ACHN (cell line): Measurements from ENCODE around the gene DDB1.
A peak's percentile ranks its signal among the peaks of the same experiment; 100 is the strongest.

Experiments used
- DNase-seq: peaks from one replicate; pipeline ENCODE4 v3.0.0-alpha.2; 2015
- in situ Hi-C: cut with HindIII; loops from 2 replicates; pipeline ENCODE4 v1.10.0; 2017; ENCODE audit warnings: low sequenced_read_pairs, low pct_ligation_motif_present, low pct_unique_long_range_greater_than_20kb

DDB1 gene

GRCh38 chr11:61332797-61333549 lies at the start of gene DDB1, which contains the start of gene TKFC:
Gene DDB1 (minus strand): TSS chr11:61333105. CDS start chr11:61332968, 137 bp downstream.
Gene TKFC (plus strand): TSS chr11:61333228. CDS start chr11:61334729, 1,501 bp downstream.
- peak; percentile 89 for DNase-seq
- in situ Hi-C loops, result no loop called here

GRCh38 chr11:61380884-61381283 lies 48.0 kb upstream of the DDB1 start:
- in situ Hi-C loops, result no loop called here
- DNase-seq, result no peak

GRCh38 chr11:61378713-61379313 lies 45.9 kb upstream of the DDB1 start:
- in situ Hi-C loops, result no loop called here
- peak; percentile 38 for DNase-seq

GRCh38 chr11:61377461-61378160 lies 44.7 kb upstream of the DDB1 start:
- DNase-seq, result no peak
- in situ Hi-C loops, result no loop called here

- no peak for DNase-seq
- in situ Hi-C loops, result no loop called here
Observed at GRCh38 chr11:61375761-61376108, 42.8 kb upstream of the DDB1 start.

- DNase-seq, result no peak
- in situ Hi-C loops, result no loop called here
Observed at GRCh38 chr11:61372659-61373420, 39.9 kb upstream of the DDB1 start.

GRCh38 chr11:61370349-61371005 lies 37.6 kb upstream of the DDB1 start:
- no peak for DNase-seq
- in situ Hi-C loops, result no loop called here

- in situ Hi-C loops, result no loop called here
- DNase-seq, result no peak
Observed at GRCh38 chr11:61369372-61370348, 36.8 kb upstream of the DDB1 start.

GRCh38 chr11:61368646-61369045 lies 35.7 kb upstream of the DDB1 start:
- no peak for DNase-seq
- in situ Hi-C loops, result no loop called here

- in situ Hi-C loops, result no loop called here
- no peak for DNase-seq
Observed at GRCh38 chr11:61367406-61367805, 34.5 kb upstream of the DDB1 start.

GRCh38 chr11:61364012-61364675 lies 31.2 kb upstream of the DDB1 start:
- in situ Hi-C loops, result no loop called here
- DNase-seq, result no peak

- DNase-seq, result peak; percentile 55
- in situ Hi-C loops, result no loop called here
Observed at GRCh38 chr11:61362542-61362875, 29.6 kb upstream of the DDB1 start.

- in situ Hi-C loops, result no loop called here
- peak; percentile 91 for DNase-seq
Observed at GRCh38 chr11:61361741-61362541, 29.0 kb upstream of the DDB1 start, which contains the start of the genes CYB561A3 and TMEM138. Gene CYB561A3 (minus strand): TSS chr11:61361882. CDS start chr11:61356713, 5,169 bp downstream. Gene TMEM138 (plus strand): TSS chr11:61362374. CDS start chr11:61364391, 2,017 bp downstream.

GRCh38 chr11:61361237-61361740 lies 28.4 kb upstream of the DDB1 start:
- in situ Hi-C loops, result no loop called here
- DNase-seq, result no peak

- in situ Hi-C loops, result no loop called here
Observed at GRCh38 chr11:61359516-61359915, 26.6 kb upstream of the DDB1 start.

GRCh38 chr11:61358566-61358965 lies 25.7 kb upstream of the DDB1 start:
- DNase-seq, result no peak
- in situ Hi-C loops, result no loop called here

More at GRCh38 chr11:61359516-61359915, 26.6 kb upstream of the DDB1 start:
- DNase-seq, result no peak
